ENCODE data around the gene PIP5K1B.

Gene PIP5K1B

DNA sequence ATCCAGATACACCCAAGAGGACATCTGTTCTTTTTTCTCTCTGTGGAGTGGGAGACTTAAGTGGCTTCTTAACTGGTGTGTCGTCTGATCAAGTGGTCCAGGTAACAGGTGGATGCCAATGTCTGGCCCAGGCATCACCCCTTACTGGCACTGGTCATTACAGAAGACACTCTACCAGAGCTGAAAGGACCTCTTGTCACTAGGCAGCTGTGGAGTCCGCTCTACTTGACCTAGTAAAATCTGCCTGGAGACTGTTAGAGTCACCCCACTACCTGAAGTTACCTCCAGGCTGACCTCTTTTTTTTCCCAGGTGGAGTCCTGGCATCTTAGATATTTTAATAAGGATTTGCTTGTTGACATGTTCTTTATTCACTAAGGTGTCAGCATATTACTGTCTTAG, 353.1 kb downstream of the PIP5K1B start:
- TF ChIP-seq EP300 (IDR thresholded peaks at IDR 0.05; ENCODE audit: borderline replicate concordance), result no peak
- TF ChIP-seq, protein P1, sequence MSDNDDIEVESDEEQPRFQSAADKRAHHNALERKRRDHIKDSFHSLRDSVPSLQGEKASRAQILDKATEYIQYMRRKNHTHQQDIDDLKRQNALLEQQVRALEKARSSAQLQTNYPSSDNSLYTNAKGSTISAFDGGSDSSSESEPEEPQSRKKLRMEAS (IDR thresholded peaks at IDR 0.05), result no peak
